ENCODE results near the gene AMZ1.

DNA sequence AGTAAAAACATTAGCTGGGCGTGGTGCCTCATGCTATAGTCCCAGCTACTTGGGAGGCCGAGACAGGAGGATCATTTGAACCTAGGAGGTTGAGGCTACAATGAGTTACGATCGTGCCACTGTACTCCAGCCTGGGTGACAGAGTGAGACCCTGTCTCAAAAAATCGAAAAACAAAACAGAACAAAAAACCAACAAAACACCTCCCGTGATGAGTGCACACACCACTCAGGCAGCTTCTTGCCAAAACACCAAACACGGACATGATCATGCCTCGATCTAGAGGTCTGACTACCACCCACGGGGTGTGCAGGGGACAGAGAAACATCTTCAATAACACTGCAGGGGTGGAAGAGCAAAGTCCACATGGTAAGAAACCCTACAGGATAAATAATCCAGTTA, 44.4 kb downstream of the AMZ1 start:
- TF ChIP-seq EP300 (IDR thresholded peaks at IDR 0.05), result no peak
- TF ChIP-seq, protein P1, sequence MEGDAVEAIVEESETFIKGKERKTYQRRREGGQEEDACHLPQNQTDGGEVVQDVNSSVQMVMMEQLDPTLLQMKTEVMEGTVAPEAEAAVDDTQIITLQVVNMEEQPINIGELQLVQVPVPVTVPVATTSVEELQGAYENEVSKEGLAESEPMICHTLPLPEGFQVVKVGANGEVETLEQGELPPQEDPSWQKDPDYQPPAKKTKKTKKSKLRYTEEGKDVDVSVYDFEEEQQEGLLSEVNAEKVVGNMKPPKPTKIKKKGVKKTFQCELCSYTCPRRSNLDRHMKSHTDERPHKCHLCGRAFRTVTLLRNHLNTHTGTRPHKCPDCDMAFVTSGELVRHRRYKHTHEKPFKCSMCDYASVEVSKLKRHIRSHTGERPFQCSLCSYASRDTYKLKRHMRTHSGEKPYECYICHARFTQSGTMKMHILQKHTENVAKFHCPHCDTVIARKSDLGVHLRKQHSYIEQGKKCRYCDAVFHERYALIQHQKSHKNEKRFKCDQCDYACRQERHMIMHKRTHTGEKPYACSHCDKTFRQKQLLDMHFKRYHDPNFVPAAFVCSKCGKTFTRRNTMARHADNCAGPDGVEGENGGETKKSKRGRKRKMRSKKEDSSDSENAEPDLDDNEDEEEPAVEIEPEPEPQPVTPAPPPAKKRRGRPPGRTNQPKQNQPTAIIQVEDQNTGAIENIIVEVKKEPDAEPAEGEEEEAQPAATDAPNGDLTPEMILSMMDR (IDR thresholded peaks at IDR 0.05), result no peak
